ENCODE results near the gene KIF6. TPM values are rescaled to one million over a fixed set of nuclear protein-coding genes. Genes with fewer than 3 reads are reported as not detected.

The KIF6 gene
- total RNA-seq, 1 donor from 2014 or later = 1.0 TPM

DNA sequence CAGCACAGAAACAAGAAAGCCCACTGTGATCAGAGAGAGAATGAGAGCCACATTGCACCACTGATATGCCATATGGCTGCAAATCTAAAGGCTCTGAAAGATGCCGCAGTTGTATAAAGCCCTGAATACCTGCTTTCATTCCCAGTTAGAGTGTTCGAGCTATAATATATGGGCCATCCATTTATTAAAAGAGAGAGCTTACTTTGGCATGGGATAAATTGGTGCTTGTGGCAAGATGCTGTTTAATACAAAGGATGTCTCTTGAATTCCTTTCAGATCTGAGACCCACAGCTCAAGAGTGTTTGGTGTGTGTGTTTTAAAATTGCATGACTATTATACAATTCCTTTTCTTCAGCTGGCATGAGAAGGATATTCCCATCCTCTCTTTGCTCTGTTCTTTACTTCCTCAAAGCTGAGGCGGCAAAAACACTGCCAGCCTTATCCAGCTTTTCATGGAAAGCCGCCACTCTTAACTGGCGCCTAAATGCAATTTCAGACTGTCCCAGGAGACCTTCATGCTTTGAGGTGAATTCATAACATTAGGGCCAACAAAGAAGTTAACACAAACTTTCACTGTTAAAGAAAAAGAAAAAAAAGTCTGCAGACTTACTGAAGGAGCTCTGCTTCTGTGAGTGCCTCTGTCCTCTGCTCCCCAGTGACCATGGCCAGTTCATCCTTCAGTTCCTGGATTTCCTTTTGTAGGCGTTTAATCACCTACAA, 147.6 kb downstream of the KIF6 start:
- Histone ChIP-seq H3K9ac (ENCODE audit: low read depth in 1 of 3, low read length in 3 of 3) (no peak overlapping the region), H3K27ac (ENCODE audit: low read depth, low read length) (no peak overlapping the region), H3K27me3 (ENCODE audit: control insufficient read depth in 3 of 3, insufficient read depth in 3 of 3, low read length in 3 of 3) (no peaks in the 10 kb centered on the region), H3K4me3 (ENCODE audit: low read length in 3 of 3) (no peak overlapping the region), H3K36me3 (ENCODE audit: control insufficient read depth in 3 of 3, insufficient read depth in 3 of 3, low read length in 3 of 3) (no peaks in the 10 kb centered on the region), H3K9me3 (ENCODE audit: control insufficient read depth in 3 of 3, low read length in 3 of 3) (no peaks in the 10 kb centered on the region), H3K4me1 (ENCODE audit: control insufficient read depth in 3 of 3, insufficient read depth in 3 of 3, low read length in 3 of 3) (no peaks in the 10 kb centered on the region)

DNA sequence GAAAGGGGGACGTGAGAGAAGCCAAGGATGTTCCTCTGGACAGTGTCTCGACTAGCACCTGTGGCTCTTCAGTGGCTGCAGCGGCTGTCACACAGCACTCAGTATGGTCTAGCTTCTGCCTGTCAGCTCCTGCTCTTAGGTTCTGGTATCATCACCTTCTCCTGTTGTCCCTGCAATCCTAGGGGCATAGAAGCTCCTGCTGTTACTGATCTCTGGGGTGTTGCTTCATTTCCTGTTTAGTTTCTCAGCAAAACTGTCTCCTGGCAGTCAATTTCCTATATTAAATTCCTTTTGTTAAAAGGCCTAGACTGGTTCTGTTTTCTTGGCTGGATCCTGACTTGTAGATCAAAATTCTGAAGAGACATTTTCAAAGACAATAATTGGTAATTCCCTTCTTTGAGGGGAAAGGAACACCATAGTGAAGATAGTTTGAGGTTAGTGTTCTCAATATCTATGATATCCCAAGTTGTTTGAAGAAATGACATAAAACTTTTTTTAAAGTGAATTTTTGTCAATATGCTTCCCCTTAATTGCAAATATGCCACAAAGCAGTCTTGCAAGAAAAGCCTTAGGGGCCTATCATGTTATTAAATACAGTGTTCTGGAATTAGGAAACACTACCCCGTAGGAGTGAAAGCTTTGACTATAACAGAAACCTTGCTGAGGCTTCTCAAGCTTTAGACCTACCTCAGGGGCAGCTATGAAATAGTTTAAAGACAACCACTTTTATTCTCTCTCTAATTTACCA, 148.5 kb downstream of the KIF6 start:
- Histone ChIP-seq H3K9ac (ENCODE audit: low read depth in 1 of 3, low read length in 3 of 3) (no peak overlapping the region), H3K27ac (ENCODE audit: low read depth, low read length) (no peak overlapping the region), H3K4me3 (ENCODE audit: low read length in 3 of 3) (no peak overlapping the region), H3K36me3 (ENCODE audit: control insufficient read depth in 3 of 3, insufficient read depth in 3 of 3, low read length in 3 of 3) (no peaks in the 10 kb centered on the region), H3K27me3 (ENCODE audit: control insufficient read depth in 3 of 3, insufficient read depth in 3 of 3, low read length in 3 of 3) (no peaks in the 10 kb centered on the region), H3K9me3 (ENCODE audit: control insufficient read depth in 3 of 3, low read length in 3 of 3) (no peaks in the 10 kb centered on the region), H3K4me1 (ENCODE audit: control insufficient read depth in 3 of 3, insufficient read depth in 3 of 3, low read length in 3 of 3) (no peaks in the 10 kb centered on the region)

DNA sequence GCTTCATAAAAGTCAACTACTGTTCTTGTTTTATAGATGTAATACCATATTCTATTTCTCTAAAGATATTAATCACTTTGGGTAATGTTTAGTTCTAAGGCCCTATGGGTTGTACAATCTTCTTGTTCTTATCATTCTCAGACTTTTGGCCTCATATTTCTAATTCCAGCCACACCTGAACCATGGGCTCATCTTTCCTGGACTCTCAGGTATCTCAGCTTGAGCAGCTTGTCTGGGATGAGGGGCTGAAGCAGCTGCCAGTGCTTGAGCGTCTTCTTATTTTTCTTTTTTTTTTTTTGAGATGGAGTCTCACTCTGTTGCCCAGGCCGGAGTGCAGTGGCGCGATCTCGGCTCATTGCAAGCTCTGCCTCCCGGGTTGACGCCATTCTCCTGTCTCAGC, 150.2 kb downstream of the KIF6 start:
- no peaks in the 10 kb centered on the region for H3K4me1 ChIP-seq (ENCODE audit: control insufficient read depth in 3 of 3, insufficient read depth in 3 of 3, low read length in 3 of 3)
- H3K9ac ChIP-seq (ENCODE audit: low read depth in 1 of 3, low read length in 3 of 3) = no peak overlapping the region
- no peak overlapping the region for H3K27ac ChIP-seq (ENCODE audit: low read depth, low read length)
- H3K4me3 ChIP-seq (ENCODE audit: low read length in 3 of 3) = no peak overlapping the region
- H3K36me3 ChIP-seq (ENCODE audit: control insufficient read depth in 3 of 3, insufficient read depth in 3 of 3, low read length in 3 of 3) = no peaks in the 10 kb centered on the region
- H3K9me3 ChIP-seq (ENCODE audit: control insufficient read depth in 3 of 3, low read length in 3 of 3) = no peaks in the 10 kb centered on the region
- no peaks in the 10 kb centered on the region for H3K27me3 ChIP-seq (ENCODE audit: control insufficient read depth in 3 of 3, insufficient read depth in 3 of 3, low read length in 3 of 3)

DNA sequence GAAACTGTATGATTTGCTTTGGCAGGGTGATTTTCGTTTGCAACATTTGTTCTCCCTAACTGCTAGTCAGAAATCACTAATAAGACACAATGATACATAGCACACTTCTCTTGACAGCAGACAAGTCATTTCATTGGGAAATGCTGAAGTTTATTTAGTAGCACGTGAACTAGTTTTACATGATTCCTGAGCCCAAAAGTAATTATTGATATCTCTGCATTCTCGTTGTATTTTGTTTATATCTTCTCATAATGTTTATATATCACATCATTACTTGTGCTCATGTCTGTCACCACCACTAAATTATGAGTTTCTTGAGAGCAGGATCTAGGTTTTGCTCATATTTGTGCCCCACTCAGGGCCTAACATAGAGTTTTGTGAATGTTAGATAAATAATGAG, 151.7 kb downstream of the KIF6 start:
- H3K4me1 ChIP-seq (ENCODE audit: control insufficient read depth in 3 of 3, insufficient read depth in 3 of 3, low read length in 3 of 3) = no peaks in the 10 kb centered on the region
- no peaks in the 10 kb centered on the region for H3K36me3 ChIP-seq (ENCODE audit: control insufficient read depth in 3 of 3, insufficient read depth in 3 of 3, low read length in 3 of 3)
- H3K4me3 ChIP-seq (ENCODE audit: low read length in 3 of 3) = no peak overlapping the region
- no peak overlapping the region for H3K9ac ChIP-seq (ENCODE audit: low read depth in 1 of 3, low read length in 3 of 3)
- H3K27ac ChIP-seq (ENCODE audit: low read depth, low read length) = no peak overlapping the region
- H3K9me3 ChIP-seq (ENCODE audit: control insufficient read depth in 3 of 3, low read length in 3 of 3) = no peaks in the 10 kb centered on the region
- H3K27me3 ChIP-seq (ENCODE audit: control insufficient read depth in 3 of 3, insufficient read depth in 3 of 3, low read length in 3 of 3) = no peaks in the 10 kb centered on the region

DNA sequence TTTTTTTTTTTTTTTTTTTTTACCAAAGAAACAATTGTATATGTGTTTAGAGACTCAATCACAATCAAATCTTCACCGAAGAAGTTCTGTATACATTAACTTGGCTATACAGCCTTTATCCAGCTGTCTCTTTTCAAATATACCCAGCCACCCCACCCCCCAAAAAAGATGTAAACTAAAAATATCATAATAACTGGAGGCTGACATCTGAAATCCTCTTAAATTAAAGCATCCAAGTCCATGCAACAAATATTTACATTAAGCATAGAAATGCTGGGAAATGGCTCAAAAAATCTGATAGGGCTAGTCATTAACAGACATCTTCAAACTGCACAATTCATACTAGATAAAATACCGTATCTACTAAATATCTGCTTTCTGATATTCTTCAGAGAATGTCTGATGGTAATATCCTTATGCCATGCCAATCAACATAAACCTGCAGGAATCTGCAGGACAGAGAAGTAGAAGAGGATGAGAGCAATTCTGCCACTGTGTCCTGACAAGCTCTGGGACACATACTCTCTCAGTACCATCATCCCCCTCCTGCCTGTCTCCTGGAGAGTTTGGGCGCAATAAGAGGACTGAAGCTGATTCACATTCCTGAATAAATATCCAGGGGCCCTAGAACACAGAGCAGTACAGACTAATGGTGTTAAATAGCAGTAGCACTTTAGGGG, 152.4 kb downstream of the KIF6 start:
- H3K36me3 ChIP-seq (ENCODE audit: control insufficient read depth in 3 of 3, insufficient read depth in 3 of 3, low read length in 3 of 3) = no peaks in the 10 kb centered on the region
- no peak overlapping the region for H3K9ac ChIP-seq (ENCODE audit: low read depth in 1 of 3, low read length in 3 of 3)
- H3K27me3 ChIP-seq (ENCODE audit: control insufficient read depth in 3 of 3, insufficient read depth in 3 of 3, low read length in 3 of 3) = no peaks in the 10 kb centered on the region
- no peak overlapping the region for H3K27ac ChIP-seq (ENCODE audit: low read depth, low read length)
- no peaks in the 10 kb centered on the region for H3K4me1 ChIP-seq (ENCODE audit: control insufficient read depth in 3 of 3, insufficient read depth in 3 of 3, low read length in 3 of 3)
- H3K9me3 ChIP-seq (ENCODE audit: control insufficient read depth in 3 of 3, low read length in 3 of 3) = no peaks in the 10 kb centered on the region
- no peak overlapping the region for H3K4me3 ChIP-seq (ENCODE audit: low read length in 3 of 3)

DNA sequence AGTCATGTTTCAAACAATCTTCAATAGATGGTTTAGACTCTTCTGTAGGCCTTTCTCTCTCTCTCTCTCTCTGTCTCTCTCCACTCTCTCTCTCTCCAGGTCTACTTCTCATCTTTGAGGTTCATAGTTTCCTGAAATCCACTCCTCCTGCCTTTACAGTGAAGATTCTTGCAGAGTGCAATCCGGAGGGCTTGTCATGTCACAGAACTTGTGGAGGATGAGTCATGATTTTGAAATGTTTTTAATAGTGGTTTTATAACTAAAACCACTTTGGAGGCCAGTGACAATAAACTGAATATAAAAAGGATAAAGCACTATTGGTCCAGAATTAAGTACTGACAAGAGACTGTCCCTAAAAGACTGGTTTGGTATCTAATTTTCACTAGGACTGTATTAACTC, 156.3 kb downstream of the KIF6 start:
- Histone ChIP-seq H3K4me1 (ENCODE audit: control insufficient read depth in 3 of 3, insufficient read depth in 3 of 3, low read length in 3 of 3) (no peaks in the 10 kb centered on the region), H3K36me3 (ENCODE audit: control insufficient read depth in 3 of 3, insufficient read depth in 3 of 3, low read length in 3 of 3) (no peaks in the 10 kb centered on the region), H3K27ac (ENCODE audit: low read depth, low read length) (no peak overlapping the region), H3K9ac (ENCODE audit: low read depth in 1 of 3, low read length in 3 of 3) (no peak overlapping the region), H3K27me3 (ENCODE audit: control insufficient read depth in 3 of 3, insufficient read depth in 3 of 3, low read length in 3 of 3) (no peaks in the 10 kb centered on the region), H3K9me3 (ENCODE audit: control insufficient read depth in 3 of 3, low read length in 3 of 3) (no peaks in the 10 kb centered on the region), H3K4me3 (ENCODE audit: low read length in 3 of 3) (no peak overlapping the region)

DNA sequence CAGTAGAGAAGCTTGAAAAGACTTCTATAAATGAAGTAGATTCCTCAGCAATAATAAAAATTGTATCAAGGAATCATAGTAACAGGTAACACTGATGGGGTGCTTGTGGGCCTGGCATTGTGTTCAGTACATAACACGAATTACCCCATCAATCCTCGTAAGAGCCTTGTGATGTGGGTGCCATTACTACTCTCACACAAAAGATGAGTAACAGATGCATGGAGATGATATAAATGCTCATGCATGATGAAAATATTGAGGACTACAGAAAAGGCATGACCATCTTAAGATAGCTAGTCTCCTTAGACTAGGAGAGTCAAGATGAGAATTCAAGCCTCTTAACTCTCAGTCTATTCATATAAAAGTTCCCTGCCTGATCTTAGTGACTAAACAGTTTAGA, 158.1 kb downstream of the KIF6 start:
- Histone ChIP-seq H3K9ac (ENCODE audit: low read depth in 1 of 3, low read length in 3 of 3) (no peak overlapping the region), H3K27me3 (ENCODE audit: control insufficient read depth in 3 of 3, insufficient read depth in 3 of 3, low read length in 3 of 3) (no peaks in the 10 kb centered on the region), H3K4me1 (ENCODE audit: control insufficient read depth in 3 of 3, insufficient read depth in 3 of 3, low read length in 3 of 3) (no peaks in the 10 kb centered on the region), H3K4me3 (ENCODE audit: low read length in 3 of 3) (no peak overlapping the region), H3K27ac (ENCODE audit: low read depth, low read length) (no peak overlapping the region), H3K36me3 (ENCODE audit: control insufficient read depth in 3 of 3, insufficient read depth in 3 of 3, low read length in 3 of 3) (no peaks in the 10 kb centered on the region), H3K9me3 (ENCODE audit: control insufficient read depth in 3 of 3, low read length in 3 of 3) (no peaks in the 10 kb centered on the region)

DNA sequence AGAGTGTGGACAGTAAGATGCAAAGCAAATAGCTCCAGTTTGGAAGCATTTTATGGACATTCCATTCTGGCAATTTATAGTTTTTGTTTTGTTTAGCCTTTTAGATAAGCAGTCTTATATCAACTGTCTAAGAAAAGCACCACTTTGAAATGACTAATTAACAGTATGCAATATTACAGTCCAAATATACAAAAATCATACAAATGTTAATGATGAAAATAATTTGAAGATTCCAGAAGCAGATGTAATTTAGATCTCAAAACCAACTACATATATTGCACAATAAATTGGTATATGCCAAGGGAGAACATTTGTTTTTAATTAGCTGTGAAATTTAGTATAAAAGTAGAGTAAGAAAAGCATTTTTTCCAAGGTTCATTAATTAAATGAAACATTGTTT, 158.8 kb downstream of the KIF6 start:
- Histone ChIP-seq H3K4me3 (ENCODE audit: low read length in 3 of 3) (no peak overlapping the region), H3K27me3 (ENCODE audit: control insufficient read depth in 3 of 3, insufficient read depth in 3 of 3, low read length in 3 of 3) (no peaks in the 10 kb centered on the region), H3K9me3 (ENCODE audit: control insufficient read depth in 3 of 3, low read length in 3 of 3) (no peaks in the 10 kb centered on the region), H3K36me3 (ENCODE audit: control insufficient read depth in 3 of 3, insufficient read depth in 3 of 3, low read length in 3 of 3) (no peaks in the 10 kb centered on the region), H3K27ac (ENCODE audit: low read depth, low read length) (no peak overlapping the region), H3K4me1 (ENCODE audit: control insufficient read depth in 3 of 3, insufficient read depth in 3 of 3, low read length in 3 of 3) (peaks cover 0 to 3% (median 0%) of the 10 kb centered on the region in 3 donors), H3K9ac (ENCODE audit: low read depth in 1 of 3, low read length in 3 of 3) (no peak overlapping the region)

DNA sequence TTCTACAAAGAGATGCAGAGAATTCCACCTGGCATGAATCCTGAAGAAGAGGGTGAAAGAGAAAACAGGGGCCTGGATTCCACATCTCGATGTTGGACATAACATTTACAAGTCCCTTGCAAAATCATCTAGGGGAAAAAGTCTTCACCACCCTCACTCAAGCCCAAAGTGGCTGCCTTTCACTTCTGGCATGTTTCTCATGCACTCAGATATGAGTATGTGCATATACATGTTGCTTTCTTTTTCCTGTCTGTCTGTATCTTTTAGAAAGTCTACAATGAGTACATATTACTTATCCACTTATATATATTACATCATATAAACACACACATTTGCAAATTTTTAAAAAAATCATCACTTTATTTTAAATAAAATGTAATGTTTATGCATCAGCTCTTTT, 159.3 kb downstream of the KIF6 start:
- no peak overlapping the region for H3K9ac ChIP-seq (ENCODE audit: low read depth in 1 of 3, low read length in 3 of 3)
- H3K4me1 ChIP-seq (ENCODE audit: control insufficient read depth in 3 of 3, insufficient read depth in 3 of 3, low read length in 3 of 3) = peaks cover 0 to 3% (median 0%) of the 10 kb centered on the region in 3 donors
- H3K4me3 ChIP-seq (ENCODE audit: low read length in 3 of 3) = no peak overlapping the region
- H3K27ac ChIP-seq (ENCODE audit: low read depth, low read length) = no peak overlapping the region
- H3K27me3 ChIP-seq (ENCODE audit: control insufficient read depth in 3 of 3, insufficient read depth in 3 of 3, low read length in 3 of 3) = no peaks in the 10 kb centered on the region
- no peaks in the 10 kb centered on the region for H3K36me3 ChIP-seq (ENCODE audit: control insufficient read depth in 3 of 3, insufficient read depth in 3 of 3, low read length in 3 of 3)
- no peaks in the 10 kb centered on the region for H3K9me3 ChIP-seq (ENCODE audit: control insufficient read depth in 3 of 3, low read length in 3 of 3)

Measured in skeletal muscle tissue (tissue), 4 donors.